GM12878 (cell line): ENCODE results near the gene COX19. TPM values are rescaled to one million over a fixed set of nuclear protein-coding genes. Genes with fewer than 3 reads are reported as not detected.
"Not testable (repeated sequence)": the region's sequence is repeated elsewhere in the genome, so short reads cannot be mapped to it uniquely, and the experiment has no call there.

ENCODE experiments used
- ATAC-seq: fragments of 200-7000 bp; cut with Tn5 transposase; 3 replicates; pipeline ENCODE4 v1.9.1; 2020; ENCODE audit warnings: mild to moderate bottlenecking, moderate library complexity
- BruUV-seq: library from RNA; stranded (reverse); fragments of 400-500 nt; replicated peaks from 2 replicates; lab custom pipeline; 2021; lab: Mats Ljungman, UMichigan
- CTCF ChIA-PET: fragments of 300-600 bp; sonication (Branson Sonifier 250); formaldehyde crosslinking; extraction: SDS; loops from one replicate; lab custom pipeline; 2021; ENCODE audit warnings: inconsistent platforms; lab: Yijun Ruan, JAX
- POLR2A ChIA-PET: fragments of 350-600 bp; formaldehyde crosslinking; extraction: SDS; loops from one replicate; lab custom pipeline; 2021; ENCODE audit warnings: inconsistent platforms; lab: Charles Lee
- RAD21 ChIA-PET: fragments of 300-600 bp; sonication (Branson Sonifier 250); formaldehyde crosslinking; loops from one replicate; lab custom pipeline; 2023; ENCODE audit warnings: antibody characterized with exemption; ENCODE audit not compliant: unreplicated experiment; lab: Charles Lee
- SMC1A ChIA-PET: fragments of 300-600 bp; sonication (Branson Sonifier 250); formaldehyde crosslinking; loops from one replicate; lab custom pipeline; 2023; ENCODE audit not compliant: unreplicated experiment, uncharacterized antibody; lab: Charles Lee
- DNase-seq: peaks from one replicate; pipeline ENCODE4 v3.0.0-alpha.2; 2011; ENCODE audit warnings: low read depth, low spot score
- FAIRE-seq: peaks from 3 replicates; lab custom pipeline; 2011; peaks lifted over from hg19 to GRCh38; lab: Jason Lieb, UNC
- H2AFZ ChIP-seq: 2 replicates; pipeline ENCODE4 v1.6.0; 2011; ENCODE audit warnings: low read depth, low read length, control low read depth; ENCODE audit not compliant: control insufficient read depth
- H3K27ac ChIP-seq: 2 replicates; pipeline ENCODE4 v1.5.1; 2011; ENCODE audit warnings: control low read depth; ENCODE audit not compliant: control insufficient read depth, insufficient read depth
- H3K27me3 ChIP-seq, 2 experiments: replicated peaks in 1 of 2; 2 replicates each; pipeline versions ENCODE4 v1.6.0 to v1.6.1; 2011; ENCODE audit warnings: low read length in 1 of 2; ENCODE audit not compliant: control insufficient read depth in 2 of 2, insufficient read depth in 2 of 2
- H3K36me3 ChIP-seq, 2 experiments: 2 replicates each; pipeline ENCODE4 v1.5.1; 2011; ENCODE audit warnings: low read length in 1 of 2; ENCODE audit not compliant: control insufficient read depth in 2 of 2, insufficient read depth in 2 of 2
- H3K4me1 ChIP-seq: 2 replicates; pipeline ENCODE4 v1.6.1; 2011; ENCODE audit warnings: mild to moderate bottlenecking, low read length, moderate library complexity, mixed read lengths; ENCODE audit not compliant: control insufficient read depth, insufficient read depth
- H3K4me2 ChIP-seq: 2 replicates; pipeline ENCODE4 v1.6.0; 2011; ENCODE audit warnings: control low read depth; ENCODE audit not compliant: control insufficient read depth, insufficient read depth
- H3K4me3 ChIP-seq: fragments of 200-600 bp; sonication (generic); 2 replicates; pipeline ENCODE4 v1.5.1; 2016
- H3K79me2 ChIP-seq: 2 replicates; pipeline ENCODE4 v1.6.0; 2011; ENCODE audit warnings: low read length; ENCODE audit not compliant: control insufficient read depth, insufficient read depth
- H3K9ac ChIP-seq: 2 replicates; pipeline ENCODE4 v1.8.0; 2011; ENCODE audit warnings: low read length, control low read depth, mixed read lengths; ENCODE audit not compliant: control insufficient read depth, insufficient read depth
- H3K9me3 ChIP-seq: replicated peaks from 3 replicates; pipeline ENCODE4 v1.5.1; 2011; ENCODE audit warnings: mild to moderate bottlenecking, low read length; ENCODE audit not compliant: control insufficient read depth, insufficient read depth
- H4K20me1 ChIP-seq: 2 replicates; pipeline ENCODE4 v1.6.0; 2011; ENCODE audit not compliant: control insufficient read depth, insufficient read depth
- HSF1 ChIP-seq: fragments of 150-350 bp; IDR thresholded peaks from 2 replicates; pipeline ENCODE4 v1.6.1; 2014; ENCODE audit warnings: mild to moderate bottlenecking, low read depth, low read length
- IRF5 ChIP-seq: fragments of 450-650 bp; IDR thresholded peaks from 2 replicates; pipeline ENCODE4 v1.6.1; 2017; ENCODE audit warnings: borderline replicate concordance
- MXI1 ChIP-seq: fragments of 150-350 bp; IDR thresholded peaks from 2 replicates; pipeline ENCODE4 v1.6.1; 2011; ENCODE audit warnings: low read depth, mild to moderate bottlenecking, inconsistent platforms, low read length, improper control_type of control experiment
- SP1 ChIP-seq: IDR thresholded peaks from one replicate; pipeline ENCODE4 v1.6.1; 2011; ENCODE audit warnings: low read depth, low read length
- STAT1 ChIP-seq: fragments of 450-650 bp; conservative IDR thresholded peaks from 2 replicates; pipeline ENCODE4 v1.6.1; 2014; ENCODE audit warnings: antibody characterized with exemption, mild to moderate bottlenecking
- ZNF384 ChIP-seq: IDR thresholded peaks from 2 replicates; pipeline ENCODE4 v1.6.1; 2012; ENCODE audit warnings: low read depth, mild to moderate bottlenecking, low read length, improper control_type of control experiment, borderline replicate concordance
- WGBS: methylation state at CpG from one replicate; pipeline ENCODE4 v1.1.6; 2016; ENCODE audit warnings: low lambda C conversion rate; ENCODE audit not compliant: insufficient replicate concordance, insufficient coverage; ENCODE audit errors: missing lambda C conversion rate; 5-methylcytosine and 5-hydroxymethylcytosine counted together
- in situ Hi-C: fragments of 300-500 bp; cut with MboI; formaldehyde crosslinking; loops from 9 replicates; pipeline ENCODE4 v1.14.3; 2018; ENCODE audit warnings: mixed read lengths
- intact Hi-C: fragments of 100-400 bp; cut with micrococcal nuclease; formaldehyde crosslinking; loops from one replicate; pipeline ENCODE4 v1.14.2; 2022; ENCODE audit not compliant: unreplicated experiment
- polyA plus RNA-seq, 11 experiments: library from polyadenylated mRNA; depleted of rRNA in 4 of 11; unstranded in 6 of 11; stranded (reverse) in 5 of 11; fragments of >200 nt; fragmentation: Nextera tagmentation in 4 of 11; fragmentation: Illumina TruSeq in 1 of 11; extraction: Ambion mirVana in 4 of 11; extraction: Trizol in 1 of 11; gene quantifications; 1 replicate in 1 of 11; 2 replicates in 10 of 11; pipeline versions ENCODE4 v1.2.1 to v1.2.3, GENCODE V29; 2011 to 2016; ENCODE audit warnings: inconsistent platforms in 2 of 11, missing spikeins in 2 of 11, low read depth in 1 of 11
- total RNA-seq, 4 experiments: library from RNA; depleted of rRNA in 3 of 4; stranded (reverse); fragments of >200 nt in 3 of 4; fragmentation: Illumina TruSeq in 1 of 4; extraction: Trizol in 1 of 4; gene quantifications; 2 replicates each; pipeline versions ENCODE4 v1.2.1 to v1.2.3, GENCODE V29; 2013 to 2021

Gene COX19
- total and polyA plus RNA-seq, 10 of the 15 experiments (the other 5 are each of a cell fraction or from before 2014, with no cell fraction given) = 3.7 to 17.9 (median 10.8) TPM

GRCh38 chr7:961546-962400 is 13.6 kb downstream of the COX19 start (continued):
- no peak for TF ChIP-seq IRF5
- no peak for TF ChIP-seq ZNF384
- no peak for TF ChIP-seq MXI1
- no peak for TF ChIP-seq HSF1
- no peak for TF ChIP-seq SP1
- no peak for TF ChIP-seq STAT1
- TF ChIP-seq, all 136 proteins: peak for 0

- ChIA-PET CTCF (interaction anchor here (1.0 kb wide), 1 partner anchor 11 kb away, joined by 3 read pairs; no protein-coding TSS in a partner anchor), SMC1A (interaction anchor here (1.7 kb wide), 1 partner anchor 11 kb away, joined by 5 read pairs; no protein-coding TSS in a partner anchor)
- H3K4me1 ChIP-seq = peaks cover 10% of the 10 kb centered on the region
- H3K4me2 ChIP-seq, ATAC-seq, H3K79me2 ChIP-seq, H3K27ac ChIP-seq, H3K9ac ChIP-seq, H3K4me3 ChIP-seq, POLR2A ChIA-PET, DNase-seq, H2AFZ ChIP-seq, H3K9me3 ChIP-seq, H3K27me3 ChIP-seq, H3K36me3 ChIP-seq, BruUV-seq, RAD21 ChIA-PET, intact Hi-C loops, FAIRE-seq, H4K20me1 ChIP-seq: not testable (repeated sequence)
- 43% methylated on average over 13 of the region's 13 CpGs for WGBS
- in situ Hi-C loops = loop anchor here (5.0 kb wide), 1 partner anchor 644 kb away; no protein-coding TSS in a partner anchor
Measured at GRCh38 chr7:960972-961371, 14.4 kb downstream of the COX19 start.
